Activated gamma-delta T cell treated with anti-CD3 and anti-CD28 coated beads, Interleukin-2, amount 50 U/mL, for 16 hours (primary cell): ENCODE results near the gene TMEM121B.

ENCODE experiments used
- DNase-seq: peaks from one replicate; pipeline ENCODE4 v3.0.0-alpha.2; 2020; ENCODE audit warnings: low read depth

Gene TMEM121B

DNA sequence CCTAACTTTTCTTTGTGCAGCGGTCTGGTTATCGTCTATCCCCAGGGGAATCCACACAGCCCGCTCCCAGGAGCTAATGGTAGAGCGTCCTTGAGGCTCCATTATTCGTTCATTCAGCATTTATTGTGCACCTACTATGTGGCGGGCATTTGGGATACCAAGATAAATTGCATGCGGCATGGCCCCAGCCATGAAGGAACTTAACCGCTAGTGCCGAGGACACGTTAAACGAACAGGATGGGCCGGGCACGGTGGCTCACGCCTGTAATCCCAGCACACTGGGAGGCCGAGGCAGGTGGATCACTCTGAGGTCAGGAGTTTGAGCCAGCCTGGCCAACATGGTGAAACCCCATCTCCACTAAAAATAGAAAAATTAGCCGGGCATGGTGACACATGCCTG lies 11.2 kb downstream of the TMEM121B start:
- no peak for DNase-seq

DNA sequence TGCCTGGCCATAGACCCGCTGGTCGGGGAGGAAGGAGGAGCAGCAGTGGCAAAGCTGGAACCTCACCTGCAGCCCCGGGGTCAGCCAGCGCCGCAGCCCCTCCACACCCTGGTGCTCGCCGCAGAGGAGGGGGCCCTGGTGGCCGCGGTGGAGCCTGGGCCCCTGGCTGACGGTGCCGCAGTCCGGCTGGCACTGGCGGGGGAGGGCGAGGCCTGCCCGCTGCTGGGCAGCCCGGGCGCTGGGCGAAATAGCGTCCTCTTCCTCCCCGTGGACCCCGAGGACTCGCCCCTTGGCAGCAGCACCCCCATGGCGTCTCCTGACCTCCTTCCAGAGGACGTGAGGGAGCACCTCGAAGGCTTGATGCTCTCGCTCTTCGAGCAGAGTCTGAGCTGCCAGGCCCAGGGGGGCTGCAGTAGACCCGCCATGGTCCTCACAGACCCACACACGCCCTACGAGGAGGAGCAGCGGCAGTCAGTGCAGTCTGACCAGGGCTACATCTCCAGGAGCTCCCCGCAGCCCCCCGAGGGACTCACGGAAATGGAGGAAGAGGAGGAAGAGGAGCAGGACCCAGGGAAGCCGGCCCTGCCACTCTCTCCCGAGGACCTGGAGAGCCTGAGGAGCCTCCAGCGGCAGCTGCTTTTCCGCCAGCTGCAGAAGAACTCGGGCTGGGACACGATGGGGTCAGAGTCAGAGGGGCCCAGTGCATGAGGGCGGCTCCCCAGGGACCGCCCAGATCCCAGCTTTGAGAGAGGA lies 11.9 kb downstream of the TMEM121B start:
- no peak for DNase-seq

DNA sequence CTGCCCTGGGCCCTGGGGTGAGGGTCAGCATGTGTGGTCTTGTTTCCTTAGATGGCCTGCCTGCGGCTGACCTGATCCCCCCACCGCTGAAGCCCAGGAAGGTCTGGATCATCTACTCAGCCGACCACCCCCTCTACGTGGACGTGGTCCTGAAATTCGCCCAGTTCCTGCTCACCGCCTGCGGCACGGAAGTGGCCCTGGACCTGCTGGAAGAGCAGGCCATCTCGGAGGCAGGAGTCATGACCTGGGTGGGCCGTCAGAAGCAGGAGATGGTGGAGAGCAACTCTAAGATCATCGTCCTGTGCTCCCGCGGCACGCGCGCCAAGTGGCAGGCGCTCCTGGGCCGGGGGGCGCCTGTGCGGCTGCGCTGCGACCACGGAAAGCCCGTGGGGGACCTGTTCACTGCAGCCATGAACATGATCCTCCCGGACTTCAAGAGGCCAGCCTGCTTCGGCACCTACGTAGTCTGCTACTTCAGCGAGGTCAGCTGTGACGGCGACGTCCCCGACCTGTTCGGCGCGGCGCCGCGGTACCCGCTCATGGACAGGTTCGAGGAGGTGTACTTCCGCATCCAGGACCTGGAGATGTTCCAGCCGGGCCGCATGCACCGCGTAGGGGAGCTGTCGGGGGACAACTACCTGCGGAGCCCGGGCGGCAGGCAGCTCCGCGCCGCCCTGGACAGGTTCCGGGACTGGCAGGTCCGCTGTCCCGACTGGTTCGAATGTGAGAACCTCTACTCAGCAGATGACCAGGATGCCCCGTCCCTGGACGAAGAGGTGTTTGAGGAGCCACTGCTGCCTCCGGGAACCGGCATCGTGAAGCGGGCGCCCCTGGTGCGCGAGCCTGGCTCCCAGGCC lies 12.7 kb downstream of the TMEM121B start:
- DNase-seq: no peak

DNA sequence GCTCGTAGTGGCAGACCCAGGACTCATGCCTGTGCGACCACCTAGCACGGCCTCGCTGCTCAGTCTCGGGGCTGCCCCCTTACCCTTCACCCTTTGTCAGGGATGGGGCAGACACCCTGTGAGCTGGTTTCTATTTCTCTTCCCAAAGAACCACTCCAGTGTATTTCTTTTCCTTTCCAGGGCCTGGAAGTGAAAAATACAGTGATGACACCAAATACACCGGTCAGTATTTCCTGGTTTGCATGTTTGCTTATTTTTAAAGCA lies 13.7 kb downstream of the TMEM121B start:
- DNase-seq: no peak

DNA sequence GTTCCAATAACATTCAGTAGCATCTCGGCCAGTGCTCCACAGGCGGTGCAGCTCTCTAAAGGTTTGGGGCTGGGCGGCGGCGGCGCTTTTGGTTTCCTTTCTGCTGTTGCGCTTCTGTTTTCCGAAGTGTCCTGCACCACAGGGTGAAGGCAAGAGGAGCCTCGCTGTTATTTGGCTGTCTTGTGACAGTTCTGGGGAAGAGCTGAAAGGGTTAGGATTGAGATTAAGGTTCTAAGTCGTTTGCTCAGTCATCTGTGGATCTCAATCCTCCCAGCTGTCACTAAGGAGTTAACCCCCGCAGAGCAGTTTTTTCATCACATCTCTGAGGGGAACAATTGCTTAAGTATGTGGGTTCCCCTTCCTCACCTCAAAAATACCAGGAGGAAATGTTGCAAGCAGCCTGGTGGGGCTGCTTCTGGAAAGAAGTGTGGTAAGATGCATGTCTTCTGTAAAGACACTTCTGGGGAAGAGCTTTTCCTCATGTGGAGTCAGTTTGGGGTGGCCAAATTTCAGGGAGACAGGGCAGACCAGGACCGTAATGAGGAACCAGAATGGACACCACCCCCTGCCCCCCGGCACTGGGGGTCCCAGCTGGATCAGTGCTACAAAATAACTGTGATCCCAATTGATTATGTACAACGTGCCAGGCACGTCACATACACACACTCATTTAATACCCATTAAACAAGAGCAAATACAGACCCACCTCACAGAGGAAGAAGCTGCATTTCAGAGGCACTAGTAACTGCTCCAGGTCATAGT lies 14.2 kb downstream of the TMEM121B start:
- no peak for DNase-seq

DNA sequence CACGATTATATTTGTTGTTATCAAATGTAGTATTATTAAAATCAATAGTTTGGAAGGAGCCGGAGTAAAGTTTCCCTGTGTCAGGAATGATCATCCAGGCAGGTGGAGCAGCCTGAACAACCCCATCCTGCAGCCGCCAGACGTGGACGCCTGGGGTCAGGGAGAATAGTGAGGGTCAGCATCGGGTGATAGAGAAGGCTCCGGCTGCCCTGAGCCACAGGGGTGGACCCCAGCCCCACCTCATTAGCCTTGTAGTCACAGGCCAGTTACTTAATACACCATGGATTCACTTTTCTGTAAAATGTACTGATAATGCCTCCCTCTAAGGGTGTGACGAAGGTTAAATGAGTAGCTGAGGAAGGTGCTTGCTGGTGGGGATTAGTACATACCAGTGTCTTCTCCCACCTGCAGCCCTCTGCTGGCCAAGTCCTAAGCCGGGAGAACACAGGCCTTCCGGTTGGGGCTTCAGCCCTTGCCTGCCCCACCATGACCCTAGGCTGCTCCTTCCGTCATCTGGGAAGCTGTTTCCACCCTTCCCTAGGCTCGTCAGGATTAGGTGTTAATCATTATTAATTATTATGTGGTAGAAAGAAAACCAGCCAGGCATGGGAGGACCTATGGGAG lies 14.9 kb downstream of the TMEM121B start:
- no peak for DNase-seq

DNA sequence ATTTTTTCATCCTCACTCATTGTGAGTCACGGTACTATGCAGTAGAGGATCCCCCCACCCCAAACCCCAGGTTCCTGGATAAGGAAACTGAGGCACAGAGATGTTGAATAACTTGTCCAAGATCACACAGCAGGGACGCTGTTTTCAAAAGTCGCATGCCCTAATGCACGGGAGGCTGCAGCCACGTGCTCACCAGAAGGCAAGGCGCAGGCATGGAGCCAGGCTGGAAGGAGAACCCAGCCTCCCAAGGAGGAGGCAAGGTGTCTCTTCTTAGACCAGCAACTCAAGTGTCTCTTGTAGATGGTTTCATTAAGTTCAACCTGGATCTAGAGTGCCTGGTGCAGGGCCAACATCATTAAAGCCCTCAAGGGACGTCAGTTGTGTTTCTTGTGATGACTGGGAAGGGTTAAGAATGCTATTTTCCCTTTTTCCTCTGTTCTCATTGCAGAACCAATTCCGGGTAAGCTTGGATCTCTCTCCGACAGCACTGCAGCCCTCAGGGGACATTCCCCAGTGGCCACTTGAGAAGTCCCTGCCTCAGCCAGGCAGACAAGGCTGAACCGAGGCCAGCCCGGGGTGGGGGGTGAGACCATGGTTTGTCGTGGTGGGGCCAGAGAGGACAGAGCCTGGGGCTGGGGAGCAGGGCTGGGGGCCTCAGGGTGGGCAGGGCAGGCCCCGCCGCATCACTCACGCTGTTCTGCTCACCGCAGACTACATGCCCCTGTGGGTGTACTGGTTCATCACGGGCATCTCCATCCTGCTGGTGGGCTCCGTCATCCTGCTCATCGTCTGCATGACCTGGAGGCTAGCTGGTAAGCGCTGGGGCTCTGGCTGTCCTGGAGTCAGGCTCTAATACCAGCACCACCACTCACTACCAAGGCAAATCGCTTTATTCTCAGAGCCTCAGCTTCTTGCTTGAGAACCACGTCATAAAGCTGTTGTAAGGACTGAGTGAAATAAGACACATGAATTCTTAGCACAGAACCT lies 15.7 kb downstream of the TMEM121B start:
- no peak for DNase-seq

DNA sequence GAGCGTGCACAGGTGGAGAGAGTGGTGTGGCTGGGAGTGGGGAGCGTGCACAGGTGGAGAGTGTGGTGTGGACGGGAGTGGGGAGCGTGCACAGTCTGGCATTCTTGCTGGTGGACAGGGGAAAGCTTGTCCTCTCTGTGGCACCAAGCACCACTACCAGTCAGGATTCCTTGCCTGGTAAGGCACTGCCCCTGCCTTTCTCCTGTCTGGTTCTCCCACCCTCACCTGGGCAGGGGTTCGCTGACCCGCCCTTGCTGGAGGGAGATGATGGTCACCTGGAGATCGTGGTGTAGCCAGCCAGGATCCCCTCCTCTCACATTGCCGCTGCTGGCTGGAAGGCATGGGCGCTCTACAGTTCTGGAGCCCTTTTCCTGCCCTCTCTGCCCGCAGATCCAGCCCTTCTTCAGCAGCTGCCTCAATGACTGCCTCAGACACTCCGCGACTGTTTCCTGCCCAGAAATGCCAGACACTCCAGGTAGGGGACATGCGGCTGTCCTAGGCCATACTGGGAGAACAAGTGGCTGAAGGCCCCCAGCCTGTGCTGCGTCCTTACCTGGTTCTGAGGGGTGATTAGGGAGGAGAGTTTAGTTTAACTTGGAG lies 16.7 kb downstream of the TMEM121B start:
- no peak for DNase-seq

DNA sequence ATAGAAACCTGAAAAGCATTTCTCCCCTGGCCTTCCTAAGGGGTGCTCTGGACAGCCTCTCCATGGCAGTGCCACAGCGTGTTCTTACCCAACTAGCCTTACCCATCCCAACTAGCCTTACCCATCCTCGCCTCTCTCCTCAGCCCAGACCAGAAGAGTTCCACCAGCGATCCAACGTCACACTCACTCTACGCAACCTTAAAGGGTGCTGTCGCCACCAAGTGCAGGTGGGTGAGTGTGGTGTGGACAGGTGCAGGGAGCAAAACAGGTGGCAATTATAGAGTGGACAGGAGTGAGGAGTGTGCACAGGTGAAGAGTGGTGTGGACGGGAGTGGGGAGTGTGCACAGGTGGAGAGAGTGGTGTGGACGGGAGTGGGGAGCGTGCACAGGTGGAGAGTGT lies 17.8 kb downstream of the TMEM121B start:
- DNase-seq: no peak

DNA sequence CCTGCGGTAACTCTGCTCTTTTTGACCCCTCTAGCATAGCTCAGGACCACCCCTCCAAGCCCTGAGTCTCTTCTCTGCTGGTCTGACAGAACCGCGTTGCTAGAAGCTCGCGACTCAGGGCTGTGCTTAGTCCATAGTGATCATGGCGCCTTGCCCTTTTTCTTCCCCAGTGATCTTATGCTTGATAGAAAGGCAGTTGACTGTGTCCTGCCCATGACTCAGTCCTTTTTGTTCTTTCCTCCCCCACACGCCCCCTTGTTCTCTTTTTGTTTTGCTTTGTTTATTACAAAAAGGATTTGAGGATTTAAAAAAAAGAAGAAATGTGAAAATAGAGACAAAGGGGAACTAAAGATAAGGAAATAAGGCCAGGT lies 18.9 kb downstream of the TMEM121B start:
- DNase-seq: no peak

DNA sequence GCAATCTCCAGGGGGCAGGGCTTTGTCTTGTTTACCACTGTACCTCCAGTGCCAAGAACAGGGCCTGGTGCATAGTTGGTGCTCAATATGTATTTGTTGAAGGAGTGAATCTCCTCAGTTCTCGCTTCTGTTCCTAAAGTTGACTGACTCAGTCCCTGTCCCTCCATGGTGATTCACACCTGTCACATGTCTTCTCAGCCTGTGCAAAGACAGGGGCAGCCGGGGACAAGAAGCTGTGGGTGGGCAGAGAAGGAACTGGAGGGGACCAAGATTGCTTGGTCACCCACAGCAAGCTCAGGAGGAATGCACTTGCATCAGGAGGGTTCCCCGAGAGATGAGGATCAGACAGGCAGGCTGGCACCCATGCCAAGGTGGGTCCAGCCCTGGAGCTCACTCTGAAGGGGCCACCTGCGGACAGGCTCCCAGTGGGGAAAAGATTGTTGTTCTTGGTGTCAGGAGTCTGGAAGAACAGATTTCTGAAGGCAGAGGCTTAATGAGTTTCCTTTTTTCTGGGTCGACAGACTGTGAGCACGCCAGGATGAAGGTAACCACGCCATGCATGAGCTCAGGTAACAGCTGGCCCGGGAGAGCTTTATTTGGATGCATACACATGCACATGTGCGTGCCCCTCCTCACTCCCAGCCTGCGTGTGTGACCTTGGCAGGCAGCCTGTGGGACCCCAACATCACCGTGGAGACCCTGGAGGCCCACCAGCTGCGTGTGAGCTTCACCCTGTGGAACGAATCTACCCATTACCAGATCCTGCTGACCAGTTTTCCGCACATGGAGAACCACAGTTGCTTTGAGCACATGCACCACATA lies 19.5 kb downstream of the TMEM121B start:
- no peak for DNase-seq

DNA sequence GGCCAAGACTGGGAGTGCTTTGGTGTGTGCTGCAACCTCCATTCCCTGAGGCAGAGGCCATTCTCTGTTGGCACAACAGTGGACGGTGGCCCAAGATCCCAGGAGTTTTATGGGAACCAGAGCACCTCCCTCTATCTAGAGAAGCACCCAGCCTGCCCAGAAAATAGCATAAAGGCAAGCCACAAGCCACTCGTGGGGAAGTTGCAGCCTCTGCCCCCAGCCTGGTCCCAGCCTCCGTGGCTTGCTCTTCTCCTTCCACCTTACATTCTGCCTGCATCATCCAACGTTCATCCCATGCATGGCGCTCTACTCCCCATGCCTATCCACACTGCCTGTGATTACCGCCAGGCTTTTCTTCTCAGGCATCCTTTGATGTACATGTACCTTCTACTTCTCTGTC lies 20.5 kb downstream of the TMEM121B start:
- DNase-seq: no peak

DNA sequence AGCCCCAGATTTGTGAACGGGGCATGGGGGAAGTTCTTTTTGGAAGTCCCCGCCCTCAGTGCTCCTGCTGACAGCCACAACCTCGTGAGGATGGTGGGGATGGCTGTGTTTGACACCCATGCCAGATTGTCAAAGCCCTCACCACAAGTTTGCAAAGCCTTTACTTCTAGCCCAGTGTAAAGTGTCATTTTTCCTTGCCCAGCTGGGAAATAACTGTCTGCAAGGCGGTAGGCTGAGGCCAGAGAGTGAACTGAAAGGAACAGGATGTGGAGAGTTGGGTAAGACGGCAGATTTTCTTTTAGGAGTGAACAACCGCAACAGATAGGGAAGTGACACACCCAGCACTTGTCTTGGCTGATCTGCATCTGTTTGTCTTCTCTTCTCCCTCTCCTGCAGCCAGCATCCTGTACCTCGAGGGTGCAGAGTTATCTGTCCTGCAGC lies 22.8 kb downstream of the TMEM121B start:
- no peak for DNase-seq

DNA sequence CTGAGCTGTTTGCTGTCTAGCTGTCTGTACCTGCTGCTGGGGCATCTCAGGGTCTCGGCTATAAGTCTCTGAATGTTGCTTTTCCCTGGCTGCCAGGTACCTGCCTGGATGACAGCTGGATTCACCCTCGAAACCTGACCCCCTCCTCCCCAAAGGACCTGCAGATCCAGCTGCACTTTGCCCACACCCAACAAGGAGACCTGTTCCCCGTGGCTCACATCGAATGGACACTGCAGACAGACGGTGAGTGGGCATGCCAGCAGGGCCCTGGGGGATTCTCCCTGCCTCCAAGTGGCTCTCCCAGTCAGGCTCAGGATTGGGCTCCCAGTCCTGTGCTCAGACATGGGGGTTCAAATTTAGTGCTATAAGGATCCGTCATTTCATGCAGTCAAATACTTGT lies 23.5 kb downstream of the TMEM121B start:
- DNase-seq: no peak

DNA sequence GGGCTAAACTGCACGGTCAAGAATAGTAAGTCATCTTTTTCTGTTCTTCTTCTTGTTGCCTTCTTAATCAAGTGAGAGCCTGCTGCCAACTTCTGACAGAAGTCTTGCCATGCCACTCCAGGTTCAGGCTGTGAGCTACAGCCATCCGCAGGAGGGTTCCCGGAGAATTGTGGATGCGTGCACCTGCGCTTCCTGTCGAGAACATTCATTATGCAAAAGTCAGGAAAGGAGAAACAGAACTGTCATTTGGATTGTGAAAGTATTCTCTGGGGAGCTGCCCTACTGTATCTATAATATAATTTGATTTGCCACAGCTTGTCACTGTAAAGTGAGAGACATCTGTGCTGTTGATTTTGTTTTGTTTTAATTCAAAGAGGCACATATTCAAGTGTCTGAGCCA lies 24.1 kb downstream of the TMEM121B start:
- DNase-seq: no peak

DNA sequence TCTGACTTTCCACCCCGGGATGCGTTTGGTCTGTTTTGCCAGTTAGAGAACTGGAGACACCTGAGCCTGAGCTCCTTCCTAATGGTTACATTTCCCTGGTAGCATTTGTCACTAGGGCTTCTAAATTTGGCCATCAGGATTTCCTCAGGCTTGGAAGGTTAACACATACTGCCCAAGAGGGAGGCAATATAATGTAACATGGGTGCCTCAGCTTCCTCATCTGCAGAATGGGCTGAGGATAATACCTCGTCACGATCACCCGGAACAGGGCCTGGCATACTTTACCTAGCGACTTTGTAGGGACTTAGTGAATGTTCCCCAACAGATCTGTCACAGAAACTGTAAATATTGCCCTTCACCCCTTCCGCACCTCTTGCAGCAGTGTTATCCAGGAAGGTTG lies 25.1 kb downstream of the TMEM121B start:
- no peak for DNase-seq

DNA sequence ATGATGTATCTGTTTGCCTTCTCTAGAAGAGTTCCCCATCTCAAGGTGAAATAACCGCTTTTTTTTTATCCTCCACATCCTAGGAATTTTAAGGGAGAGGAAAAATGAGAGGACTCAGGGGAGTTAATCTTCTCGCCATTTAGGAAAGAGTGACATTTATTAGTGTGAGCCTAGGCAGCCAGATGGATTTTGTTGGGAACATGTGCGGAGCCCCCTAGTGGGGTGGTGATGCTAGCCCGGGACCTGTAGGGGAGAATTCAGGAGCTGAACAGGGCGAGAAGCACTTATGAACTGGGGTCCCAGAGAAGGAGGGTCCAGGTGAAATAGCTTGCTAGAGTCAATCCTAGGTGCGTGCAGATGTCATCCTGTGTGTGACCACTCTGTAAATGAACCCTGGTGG lies 25.6 kb downstream of the TMEM121B start:
- no peak for DNase-seq

DNA sequence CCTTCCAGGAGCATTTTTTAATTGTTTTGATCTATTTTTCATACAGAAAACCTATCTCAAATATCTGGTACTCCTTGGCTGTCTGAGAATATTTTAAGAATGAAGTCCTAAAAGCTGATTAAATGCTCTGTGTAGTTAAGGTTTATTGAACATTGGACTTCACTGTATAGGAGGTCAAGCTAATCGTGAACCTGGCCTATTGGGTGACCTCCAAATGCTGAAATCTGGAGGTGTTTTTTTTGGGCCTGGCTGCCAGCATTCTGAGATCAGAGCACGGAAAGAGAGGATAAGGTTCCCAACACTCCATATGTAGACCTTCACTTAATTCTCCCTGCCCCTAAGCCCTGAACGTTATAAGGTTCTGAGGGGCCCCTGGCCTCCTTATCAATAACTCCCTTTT lies 28.1 kb downstream of the TMEM121B start:
- no peak for DNase-seq

DNA sequence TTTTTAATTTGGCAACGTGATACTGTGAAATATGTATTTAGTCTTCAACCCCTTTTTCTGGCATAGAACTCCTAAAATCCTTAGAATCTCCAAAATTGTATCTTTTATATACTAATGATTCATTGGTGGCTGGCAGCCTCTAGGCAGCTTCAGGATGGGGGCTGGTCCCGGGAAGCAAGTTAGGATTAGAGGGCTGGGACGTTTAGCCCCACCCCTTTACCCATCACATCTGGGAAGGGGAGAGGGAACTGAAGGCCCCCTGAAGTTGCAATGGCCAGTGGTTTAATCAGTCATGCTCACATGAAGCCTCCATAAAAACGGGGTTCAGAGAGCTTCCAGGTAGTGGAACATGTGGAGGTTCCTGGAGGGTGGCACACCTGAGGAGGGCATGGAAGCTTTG lies 29.3 kb downstream of the TMEM121B start:
- no peak for DNase-seq

DNA sequence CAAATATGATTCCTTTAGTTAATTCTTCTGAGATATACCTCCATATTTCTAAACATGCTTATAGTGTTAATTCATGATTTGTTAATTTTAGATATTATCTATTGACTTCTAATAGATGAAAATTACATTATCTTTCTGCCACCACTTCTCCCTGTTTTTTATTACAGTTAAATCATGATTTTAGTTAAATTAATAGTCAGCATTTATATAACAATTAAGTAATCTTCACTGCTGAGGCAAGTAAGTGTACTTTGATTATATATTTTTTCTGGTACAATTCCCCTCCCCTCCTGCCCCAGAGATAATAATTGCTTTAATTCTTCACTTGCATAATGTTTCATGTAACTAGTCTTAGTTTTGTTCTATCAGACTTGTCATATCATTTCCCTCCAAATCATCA lies 30.6 kb downstream of the TMEM121B start:
- DNase-seq: no peak
